ENCODE data around the gene OSBPL8. TPM values are rescaled to one million over a fixed set of nuclear protein-coding genes. Genes with fewer than 3 reads are reported as not detected.

Gene OSBPL8
- total RNA-seq, 1 donor, result 204 TPM

- Histone ChIP-seq H3K4me1 (ENCODE audit: insufficient read depth, low read length) (peaks cover 23% of the 10 kb centered on the region), H3K79me2 (ENCODE audit: insufficient read depth, low read length) (peaks cover 96% of the 10 kb centered on the region), H3K27me3 (ENCODE audit: insufficient read depth, low read length) (no peaks in the 10 kb centered on the region), H3K4me3 (ENCODE audit: insufficient read depth, low read length) (no peak overlapping the region), H3K4me2 (ENCODE audit: insufficient read depth, low read length) (no peak overlapping the region), H3K27ac (ENCODE audit: low read depth, low read length) (no peak overlapping the region), H3K36me3 (ENCODE audit: insufficient read depth, low read length) (no peaks in the 10 kb centered on the region), H3K9me3 (ENCODE audit: low read depth, low read length) (no peaks in the 10 kb centered on the region), H2AFZ (ENCODE audit: low read length) (no peak overlapping the region), H4K20me1 (ENCODE audit: insufficient read depth, low read length) (peaks cover 7% of the 10 kb centered on the region)
- no peak for DNase-seq (ENCODE audit: insufficient read length, low spot score, missing footprints)
- TF ChIP-seq CTCF (IDR thresholded peaks at IDR 0.05; ENCODE audit: extremely low read depth, low read depth, low read length), result no peak
These were observed 12.7 kb downstream of the OSBPL8 start for GRCh38 chr12:76546889-76547288.

DNA sequence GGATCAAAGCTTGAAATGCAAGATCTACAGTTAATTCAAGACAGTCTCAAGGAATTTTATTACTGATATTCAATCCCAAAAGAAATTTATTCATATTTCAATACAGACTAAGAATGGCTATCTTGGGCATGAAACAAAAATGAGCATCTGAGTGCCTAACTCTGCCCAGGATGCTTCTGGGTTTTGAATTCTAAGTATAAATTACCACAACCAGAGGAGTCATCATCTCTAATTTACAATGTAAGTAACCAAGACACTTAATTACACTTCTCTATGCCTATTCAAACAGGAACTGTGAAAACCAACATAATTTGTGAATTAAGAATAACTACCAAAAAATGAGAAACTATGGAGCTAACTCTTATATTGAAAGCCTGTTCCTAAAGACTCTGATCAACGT lies 14.1 kb downstream of the OSBPL8 start:
- TF ChIP-seq CTCF (IDR thresholded peaks at IDR 0.05; ENCODE audit: extremely low read depth, low read depth, low read length), result no peak
- H3K4me3 ChIP-seq (ENCODE audit: insufficient read depth, low read length), result no peak overlapping the region
- peaks cover 9% of the 10 kb centered on the region for H4K20me1 ChIP-seq (ENCODE audit: insufficient read depth, low read length)
- no peaks in the 10 kb centered on the region for H3K36me3 ChIP-seq (ENCODE audit: insufficient read depth, low read length)
- H2AFZ ChIP-seq (ENCODE audit: low read length), result no peak overlapping the region
- peaks cover 23% of the 10 kb centered on the region for H3K4me1 ChIP-seq (ENCODE audit: insufficient read depth, low read length)
- no peaks in the 10 kb centered on the region for H3K9me3 ChIP-seq (ENCODE audit: low read depth, low read length)
- no peak overlapping the region for H3K4me2 ChIP-seq (ENCODE audit: insufficient read depth, low read length)
- no peaks in the 10 kb centered on the region for H3K27me3 ChIP-seq (ENCODE audit: insufficient read depth, low read length)
- H3K79me2 ChIP-seq (ENCODE audit: insufficient read depth, low read length), result peaks cover 91% of the 10 kb centered on the region
- DNase-seq (ENCODE audit: insufficient read length, low spot score, missing footprints), result no peak
- no peak overlapping the region for H3K27ac ChIP-seq (ENCODE audit: low read depth, low read length)

- Histone ChIP-seq H3K4me2 (ENCODE audit: insufficient read depth, low read length) (no peak overlapping the region), H3K27ac (ENCODE audit: low read depth, low read length) (no peak overlapping the region), H3K9me3 (ENCODE audit: low read depth, low read length) (no peaks in the 10 kb centered on the region), H3K79me2 (ENCODE audit: insufficient read depth, low read length) (peaks cover 92% of the 10 kb centered on the region), H4K20me1 (ENCODE audit: insufficient read depth, low read length) (peaks cover 12% of the 10 kb centered on the region), H3K27me3 (ENCODE audit: insufficient read depth, low read length) (no peaks in the 10 kb centered on the region), H3K36me3 (ENCODE audit: insufficient read depth, low read length) (no peaks in the 10 kb centered on the region), H3K4me1 (ENCODE audit: insufficient read depth, low read length) (peaks cover 22% of the 10 kb centered on the region), H2AFZ (ENCODE audit: low read length) (no peak overlapping the region), H3K4me3 (ENCODE audit: insufficient read depth, low read length) (no peak overlapping the region)
- no peak for DNase-seq (ENCODE audit: insufficient read length, low spot score, missing footprints)
- no peak for TF ChIP-seq CTCF (IDR thresholded peaks at IDR 0.05; ENCODE audit: extremely low read depth, low read depth, low read length)
These were observed 14.8 kb downstream of the OSBPL8 start for GRCh38 chr12:76544601-76545261.

DNA sequence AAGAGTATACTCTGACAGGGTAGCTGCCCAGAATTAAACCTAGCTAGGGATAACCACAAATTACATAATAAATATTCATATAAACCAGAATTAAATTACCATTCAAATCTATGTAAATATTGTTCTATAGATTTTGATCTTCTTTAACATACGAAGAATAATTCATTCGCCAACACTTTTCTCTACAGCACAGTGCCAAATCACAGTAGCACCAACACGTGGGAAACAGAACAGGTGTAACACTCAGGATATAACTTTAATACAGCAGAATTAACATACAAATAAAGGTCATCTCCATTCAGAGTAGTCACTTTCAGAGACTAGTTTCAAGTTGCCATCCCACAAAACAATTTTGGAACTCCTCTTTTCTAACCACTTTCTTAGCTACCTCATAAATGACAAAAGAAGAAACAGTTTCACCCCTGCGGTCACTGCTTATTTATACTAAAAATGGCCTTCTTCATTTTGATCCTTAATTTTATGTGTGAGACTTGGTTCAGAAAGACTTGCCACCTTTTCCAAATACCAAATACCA lies 15.7 kb downstream of the OSBPL8 start:
- peaks cover 12% of the 10 kb centered on the region for H4K20me1 ChIP-seq (ENCODE audit: insufficient read depth, low read length)
- H3K4me3 ChIP-seq (ENCODE audit: insufficient read depth, low read length), result no peak overlapping the region
- no peaks in the 10 kb centered on the region for H3K27me3 ChIP-seq (ENCODE audit: insufficient read depth, low read length)
- H3K4me1 ChIP-seq (ENCODE audit: insufficient read depth, low read length), result peaks cover 14% of the 10 kb centered on the region
- no peaks in the 10 kb centered on the region for H3K36me3 ChIP-seq (ENCODE audit: insufficient read depth, low read length)
- no peak overlapping the region for H3K4me2 ChIP-seq (ENCODE audit: insufficient read depth, low read length)
- DNase-seq (ENCODE audit: insufficient read length, low spot score, missing footprints), result no peak
- H2AFZ ChIP-seq (ENCODE audit: low read length), result no peak overlapping the region
- no peak for TF ChIP-seq CTCF (IDR thresholded peaks at IDR 0.05; ENCODE audit: extremely low read depth, low read depth, low read length)
- H3K9me3 ChIP-seq (ENCODE audit: low read depth, low read length), result no peaks in the 10 kb centered on the region
- H3K27ac ChIP-seq (ENCODE audit: low read depth, low read length), result no peak overlapping the region
- H3K79me2 ChIP-seq (ENCODE audit: insufficient read depth, low read length), result peaks cover 92% of the 10 kb centered on the region
